Loucy (cell line): ENCODE measurements around the gene OTOP3.

ENCODE experiments used
- CTCF ChIP-seq: fragments of 200-600 bp; sonication (generic); conservative IDR thresholded peaks from 2 replicates; pipeline ENCODE4 v1.5.1; 2014; ENCODE audit warnings: mild to moderate bottlenecking, antibody characterized with exemption, low read length
- EZH2phosphoT487 ChIP-seq: fragments of 200-600 bp; IDR thresholded peaks from 2 replicates; pipeline ENCODE4 v1.6.1; 2018; ENCODE audit warnings: antibody characterized with exemption, mild to moderate bottlenecking, moderate library complexity, borderline replicate concordance

- TF ChIP-seq CTCF (no peak), EZH2phosphoT487 (no peak)
These were observed 54.9 kb downstream of the OTOP3 start for GRCh38 chr17:74990581-74991105.
